Stimulated activated CD4-positive, alpha-beta T cell treated with anti-CD3 and anti-CD28 coated beads, TNF-alpha, amount 100 ng/mL, for 4 hours (primary cell): ENCODE measurements around the gene GJB3.
"Not testable (repeated sequence)": the region's sequence is repeated elsewhere in the genome, so short reads cannot be mapped to it uniquely, and the experiment has no call there.

Experiments
- DNase-seq, 3 experiments: peaks; one replicate each; pipeline ENCODE4 v3.0.0-alpha.2; 2020; ENCODE audit warnings: low read depth in 3 of 3

Gene GJB3

GRCh38 chr1:34781071-34781843, at the start of gene GJB3:
TSS of gene GJB3 (plus strand) at chr1:34781214. CDS start at chr1:34784763, 3,549 bp downstream.
- DNase-seq, result no peak

DNA sequence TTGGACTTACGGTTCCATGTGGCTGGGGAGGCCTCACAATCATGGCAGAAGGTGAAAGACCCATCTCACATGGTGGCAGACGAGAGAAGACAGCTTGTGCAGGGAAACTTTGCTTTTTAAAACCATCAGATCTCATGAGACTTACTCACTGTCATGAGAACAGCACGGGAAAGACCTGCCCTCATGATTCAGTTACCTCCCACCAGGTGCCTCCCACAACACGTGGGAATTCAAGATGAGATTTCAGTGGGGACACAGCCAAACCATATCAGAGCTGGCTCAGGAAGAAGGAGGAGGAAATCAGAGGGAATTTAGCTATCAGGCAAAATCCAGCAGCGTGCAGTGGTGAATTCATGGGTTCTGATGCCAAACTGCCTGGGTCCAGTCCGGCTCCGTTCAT, 48.2 kb upstream of the GJB3 start:
- not testable (repeated sequence) for DNase-seq

DNA sequence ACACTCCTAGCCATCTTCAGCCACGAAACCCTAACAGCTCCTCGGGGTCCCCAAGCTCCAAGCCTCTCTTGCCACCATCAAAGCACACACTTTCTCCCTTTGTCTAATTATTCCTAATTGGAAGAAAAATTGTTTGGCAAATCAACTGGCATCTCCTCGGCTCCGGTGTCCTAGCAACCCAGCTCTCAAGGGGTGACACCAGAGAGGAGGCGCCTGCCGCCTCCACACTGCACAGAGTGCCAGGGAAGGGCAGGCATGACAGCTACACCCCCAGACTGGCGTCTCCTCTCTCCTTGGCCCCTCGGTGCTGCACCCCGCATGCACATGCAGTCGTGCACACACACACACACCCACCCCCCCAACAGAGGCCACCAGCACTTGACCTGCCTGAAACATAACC, 44.3 kb upstream of the GJB3 start:
- no peak for DNase-seq

- not testable (repeated sequence) for DNase-seq
Measured at GRCh38 chr1:34737236-34737635, 43.8 kb upstream of the GJB3 start.

DNA sequence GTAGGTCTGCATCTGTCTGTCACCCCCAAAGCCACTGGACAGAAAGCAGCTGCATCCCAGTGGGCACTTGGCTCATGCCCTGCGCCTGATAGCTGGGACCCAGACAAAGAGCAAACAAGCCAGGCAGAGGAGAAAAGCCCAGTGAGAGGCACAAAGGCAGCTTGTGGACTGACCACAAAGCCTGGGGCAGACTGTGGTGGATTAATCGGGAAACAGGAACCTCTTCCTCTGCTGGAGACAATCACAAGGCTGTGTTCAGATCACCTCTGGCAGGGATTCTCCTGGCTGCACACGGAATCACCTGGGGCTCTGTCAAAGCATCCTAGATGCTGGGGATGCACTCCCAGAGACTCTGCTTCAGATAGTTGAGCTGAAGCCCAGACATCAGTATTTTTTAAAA, 41.4 kb upstream of the GJB3 start:
- DNase-seq, result no peak

DNA sequence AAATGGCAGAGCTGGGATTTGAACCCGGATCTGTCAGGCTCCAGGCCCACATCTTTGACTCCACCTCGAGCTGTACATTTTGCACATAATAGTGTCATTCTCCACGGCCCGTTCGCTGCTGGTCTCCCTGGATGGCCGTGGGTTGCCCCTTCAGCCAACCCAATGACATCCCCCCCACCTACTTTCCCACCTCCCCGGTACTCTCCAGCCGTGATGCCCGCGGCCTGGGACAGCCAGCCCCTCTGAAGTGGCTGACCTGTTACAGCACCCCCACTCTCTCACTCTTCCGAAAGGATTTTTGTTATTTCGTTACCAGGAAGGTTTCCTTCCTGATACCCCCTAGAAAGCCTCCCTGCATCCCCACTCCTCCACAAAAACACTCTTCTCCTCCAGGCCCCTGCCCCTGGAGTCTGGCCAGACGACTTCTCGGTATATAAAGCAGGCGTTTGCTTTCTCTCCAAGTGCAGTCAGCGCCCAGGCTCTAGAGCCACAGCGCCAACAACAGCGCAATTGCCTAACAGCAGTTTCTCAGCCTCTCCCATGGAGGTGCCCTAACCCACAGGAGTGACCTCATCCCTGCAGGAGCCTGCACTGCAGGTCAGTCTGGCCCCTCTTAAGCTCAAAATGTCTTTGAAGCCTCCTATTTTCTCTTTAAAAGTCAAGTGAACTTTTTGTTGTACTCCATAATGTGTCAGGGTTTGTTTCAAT, 40.7 kb upstream of the GJB3 start:
- DNase-seq, result no peak

- DNase-seq, result peak; percentile 54 to 72 (median 62)
Measured at GRCh38 chr1:34742667-34743270, 38.2 kb upstream of the GJB3 start.

- DNase-seq, result no peak
Measured at GRCh38 chr1:34743775-34744174, 37.2 kb upstream of the GJB3 start.

DNA sequence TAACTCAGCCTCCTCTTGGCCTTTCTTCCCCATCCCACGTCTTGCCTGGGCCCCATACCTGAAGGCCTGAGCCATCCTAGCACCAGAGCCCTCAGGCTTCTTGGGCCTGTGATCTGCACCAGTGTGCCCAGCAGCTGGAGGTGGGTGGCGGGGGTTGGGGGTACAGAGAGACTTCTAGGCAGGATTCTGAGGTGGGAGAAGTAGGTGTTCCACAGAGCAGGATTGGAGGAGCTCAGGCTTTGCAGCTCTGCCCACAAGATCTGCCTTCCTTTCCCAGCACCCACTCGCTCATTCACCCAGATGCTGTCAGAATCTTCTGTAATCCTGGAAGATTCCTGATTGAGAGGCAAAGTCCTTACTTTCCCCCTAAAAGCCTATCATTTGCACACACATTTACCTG, 36.2 kb upstream of the GJB3 start:
- no peak for DNase-seq

DNA sequence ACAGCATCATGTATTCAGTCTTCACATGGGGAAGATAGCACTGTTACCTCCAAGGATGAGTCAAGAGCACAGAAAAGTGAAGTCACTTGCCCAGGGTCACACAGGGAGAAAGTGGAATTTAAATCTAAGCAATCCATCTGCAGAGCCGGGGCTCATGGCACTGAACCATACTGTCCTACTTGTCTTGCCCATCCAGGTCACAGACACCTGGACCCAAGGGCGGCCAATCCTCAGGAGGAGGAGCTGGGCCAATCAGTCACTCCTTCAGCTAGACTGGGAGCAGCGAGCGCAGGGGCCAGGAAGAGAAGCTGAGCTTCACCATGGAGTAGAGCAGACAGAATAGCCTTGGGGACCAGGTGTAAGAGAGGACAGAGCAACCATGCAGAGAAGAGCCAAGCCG, 35.3 kb upstream of the GJB3 start:
- DNase-seq, result no peak

- DNase-seq, result no peak
Measured at GRCh38 chr1:34746101-34746500, 34.9 kb upstream of the GJB3 start.

DNA sequence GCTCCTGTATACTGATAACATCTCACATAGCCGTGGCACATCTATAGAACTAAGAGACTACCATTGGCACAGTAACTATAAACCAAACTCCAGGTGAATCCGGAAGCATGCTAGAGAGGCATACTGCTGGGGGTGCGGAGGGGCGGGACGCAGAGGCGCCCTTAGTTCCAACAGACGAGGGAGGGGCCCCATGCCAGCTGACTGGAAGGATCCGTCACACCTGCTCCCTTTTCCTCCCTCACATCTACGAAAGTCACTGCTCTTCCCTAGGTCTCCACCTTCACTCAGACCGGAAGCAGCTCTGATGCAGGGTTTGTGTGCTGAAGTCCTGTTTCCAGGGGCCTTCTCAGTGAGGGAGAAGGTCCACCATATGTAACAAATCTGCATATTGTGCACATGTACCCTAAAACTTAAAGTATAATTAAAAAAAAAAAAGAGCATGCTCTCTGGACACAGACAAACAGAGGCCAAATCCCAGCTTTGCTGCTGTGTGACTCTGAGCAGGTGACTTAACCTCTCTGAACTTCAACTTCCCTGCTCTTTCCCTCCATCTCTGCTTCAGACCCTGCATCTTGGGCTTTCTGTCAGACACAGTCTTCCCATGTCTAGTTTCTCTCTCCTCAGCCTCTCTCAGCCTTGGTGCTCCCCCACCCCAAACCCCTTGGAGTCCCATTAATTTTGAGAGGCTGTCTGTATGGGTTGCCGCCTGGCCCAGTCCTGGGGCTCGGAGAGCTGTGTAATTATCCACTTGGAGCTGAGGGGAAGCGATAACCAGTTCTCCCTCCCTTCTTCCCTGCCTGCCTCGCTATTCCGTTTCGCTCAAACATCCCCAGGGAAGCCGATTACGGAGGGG, 34.0 kb upstream of the GJB3 start:
- DNase-seq, result no peak

DNA sequence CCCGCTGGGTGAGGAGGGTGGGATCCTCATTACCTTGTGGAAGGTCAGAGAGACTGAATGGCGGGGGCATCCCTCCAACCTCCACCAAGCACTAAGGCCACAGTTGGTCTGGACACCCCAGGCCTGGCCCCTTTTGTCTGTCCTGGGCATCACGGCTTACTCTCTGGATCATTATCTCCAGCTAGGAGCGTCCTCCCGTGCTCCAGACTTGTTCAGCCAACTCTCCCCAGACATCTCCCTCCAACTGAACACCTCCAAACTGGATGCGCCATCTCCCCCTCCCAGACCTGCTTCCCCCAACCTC, 33.4 kb upstream of the GJB3 start:
- DNase-seq, result no peak

DNA sequence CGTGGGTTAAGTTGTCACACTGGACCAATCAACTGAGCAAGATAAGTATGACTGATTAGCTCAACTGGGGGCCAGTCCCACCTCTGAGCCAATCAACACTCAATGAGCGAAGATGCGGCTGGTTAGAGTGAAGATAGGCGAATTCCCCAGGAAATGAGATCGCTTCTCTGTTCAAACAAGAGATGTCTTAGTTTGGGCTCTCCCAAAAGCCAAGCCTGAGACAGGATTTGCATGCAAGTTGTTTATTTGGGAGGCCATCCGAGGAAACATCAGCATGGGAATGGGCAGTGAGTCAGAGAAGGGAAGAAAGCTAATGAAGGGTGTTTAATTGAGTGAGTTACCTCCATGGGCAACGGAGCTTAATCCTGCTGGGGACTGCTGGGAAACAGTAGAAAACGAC, 31.0 kb upstream of the GJB3 start:
- DNase-seq, result no peak

DNA sequence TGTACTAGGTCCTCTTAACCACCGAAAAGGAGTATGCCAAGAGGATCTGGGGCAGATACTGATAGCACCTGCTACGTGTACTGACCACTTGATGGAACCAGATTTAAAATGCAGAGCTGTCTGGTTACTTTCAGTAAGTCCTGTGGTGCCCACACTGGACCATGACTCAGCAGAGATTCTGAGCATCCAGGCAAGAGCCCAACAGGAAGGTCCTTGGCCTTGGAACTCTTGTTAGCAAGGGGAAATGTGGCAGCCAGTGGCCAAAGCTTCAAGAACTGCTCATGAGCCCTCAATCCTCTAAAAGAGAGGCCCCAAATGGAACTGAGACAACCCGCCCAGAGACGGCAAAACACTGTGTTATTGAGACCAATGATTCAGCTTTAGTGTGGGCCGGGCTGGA, 30.4 kb upstream of the GJB3 start:
- no peak for DNase-seq

DNA sequence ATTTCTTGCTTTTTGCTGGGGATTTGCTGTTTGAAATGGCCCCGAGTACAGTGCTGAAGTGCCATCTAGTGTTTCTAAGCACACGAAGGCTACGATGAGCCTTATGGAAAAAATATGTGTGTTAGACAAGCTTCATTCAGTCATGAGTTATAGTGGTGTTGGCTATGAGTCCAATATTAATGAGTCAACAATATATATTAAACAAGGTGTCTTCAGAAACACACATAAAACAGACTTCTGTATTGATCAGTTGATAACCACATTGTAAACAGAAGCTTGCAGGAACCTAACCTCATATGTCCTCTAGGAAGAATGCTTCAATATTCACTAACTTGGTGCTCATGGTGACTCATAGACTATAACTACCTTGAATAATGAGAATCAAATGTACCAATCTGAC, 27.9 kb upstream of the GJB3 start:
- no peak for DNase-seq

DNA sequence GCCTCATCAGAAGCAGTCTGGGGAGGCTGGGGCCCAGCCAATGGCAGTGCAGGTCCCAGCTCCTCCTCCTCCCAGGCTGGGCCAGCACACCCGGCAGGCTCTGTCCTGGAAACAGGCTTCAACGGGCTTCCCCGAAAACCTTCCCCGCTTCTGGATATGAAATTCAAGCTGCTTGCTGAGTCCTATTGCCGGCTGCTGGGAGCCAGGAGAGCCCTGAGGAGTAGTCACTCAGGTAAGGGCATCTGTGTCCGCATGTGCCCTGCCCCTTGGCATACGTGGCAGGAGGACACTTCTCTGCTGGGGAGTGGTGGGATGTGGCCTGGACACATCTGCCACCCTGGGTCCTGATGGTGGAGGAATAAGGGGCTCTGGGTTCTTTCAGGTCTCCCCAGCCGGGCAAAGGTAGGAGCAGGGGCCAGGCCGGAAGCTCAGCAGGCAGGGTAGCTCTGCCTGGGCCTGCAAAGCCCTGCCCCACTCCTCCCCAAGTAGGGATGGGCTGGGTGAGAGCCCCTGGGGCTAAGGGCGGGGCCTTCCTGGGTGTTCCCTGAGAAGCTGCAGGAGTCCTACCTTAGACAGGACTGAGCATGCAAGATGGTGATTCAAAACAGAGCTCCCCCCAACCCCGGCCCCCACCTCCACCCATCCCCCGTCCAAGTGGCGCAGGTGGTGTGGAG, 25.9 kb upstream of the GJB3 start, which contains the start of gene GJB5:
GJB5 (plus strand) TSS at position 84 of the 674 bp plus-strand sequence. CDS start 2,284 bp downstream, outside the sequence.
- no peak for DNase-seq

DNA sequence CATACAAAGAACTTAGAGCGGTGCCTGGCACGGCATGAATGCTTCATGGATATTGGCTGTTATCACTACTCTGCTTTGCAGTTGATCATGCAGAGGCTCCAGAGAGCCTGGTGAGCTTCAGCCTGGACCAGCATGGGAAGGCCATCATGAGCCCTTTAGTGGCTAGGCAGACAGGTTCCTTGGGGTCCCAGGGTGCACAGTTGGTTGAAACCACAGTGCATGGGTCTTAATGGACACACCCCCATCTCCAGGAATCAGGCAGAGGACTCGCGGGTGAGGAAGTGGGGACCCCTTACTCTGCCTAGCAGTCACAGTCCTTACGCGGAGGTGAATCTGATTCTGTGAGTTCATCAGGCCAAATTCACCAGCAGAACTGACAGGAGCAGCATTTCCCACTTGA, 25.1 kb upstream of the GJB3 start:
- no peak for DNase-seq

- DNase-seq, result no peak
Measured at GRCh38 chr1:34757386-34757785, 23.6 kb upstream of the GJB3 start.

GRCh38 chr1:34758751-34759150, 22.3 kb upstream of the GJB3 start:
- DNase-seq, result no peak

- no peak for DNase-seq
Measured at GRCh38 chr1:34759503-34760357, 21.3 kb upstream of the GJB3 start, which contains the start of gene GJB4. TSS of gene GJB4 (plus strand) at chr1:34759740. CDS start at chr1:34761255, 1,515 bp downstream.
